Neural cell (in vitro differentiated cells): ENCODE data around the gene FERMT2. TPM values are rescaled to one million over a fixed set of nuclear protein-coding genes. Genes with fewer than 3 reads are reported as not detected.

Experiments used
- H2AFZ ChIP-seq: fragments of 200-600, 300-800 bp; sonication (generic), shearing (Covaris generic); 2 replicates; pipeline ENCODE4 v1.6.0; 2014; ENCODE audit warnings: low read depth, mild to moderate bottlenecking, antibody characterized with exemption, low read length, moderate library complexity
- H3F3A ChIP-seq: fragments of 200-600 bp; shearing (Covaris generic); 2 replicates; pipeline ENCODE4 v1.6.1; 2016; ENCODE audit warnings: mild to moderate bottlenecking, moderate library complexity, mixed read lengths, antibody characterized with exemption, low read length; ENCODE audit not compliant: insufficient read depth, poor library complexity, severe bottlenecking
- H3K27ac ChIP-seq: fragments of 200-600, 300-800 bp; sonication (generic), shearing (Covaris generic); 2 replicates; pipeline ENCODE4 v1.5.1; 2014; ENCODE audit warnings: mild to moderate bottlenecking, low read length, moderate library complexity
- H3K27me3 ChIP-seq: fragments of 300-800, 200-600 bp; sonication (generic), shearing (Covaris generic); 2 replicates; pipeline ENCODE4 v1.6.0; 2014; ENCODE audit warnings: mild to moderate bottlenecking, low read depth, low read length, moderate library complexity; ENCODE audit not compliant: insufficient read depth
- H3K36me3 ChIP-seq: fragments of 300-800, 200-600 bp; sonication (generic), shearing (Covaris generic); 2 replicates; pipeline ENCODE4 v1.5.1; 2014; ENCODE audit warnings: mild to moderate bottlenecking, antibody characterized with exemption, low read length, moderate library complexity; ENCODE audit not compliant: insufficient read depth
- H3K4me2 ChIP-seq: fragments of 300-800, 200-600 bp; sonication (generic), shearing (Covaris generic); 2 replicates; pipeline ENCODE4 v1.6.0; 2014; ENCODE audit warnings: mild to moderate bottlenecking, low read length
- H3K4me3 ChIP-seq: fragments of 300-800, 200-600 bp; sonication (generic), shearing (Covaris generic); 2 replicates; pipeline ENCODE4 v1.5.1; 2014; ENCODE audit warnings: mild to moderate bottlenecking, low read length, moderate library complexity
- H3K79me2 ChIP-seq: fragments of 200-600 bp; shearing (Covaris generic); replicated peaks from 2 replicates; pipeline ENCODE4 v1.6.0; 2014; ENCODE audit warnings: mild to moderate bottlenecking, low read length, moderate library complexity; ENCODE audit not compliant: insufficient read depth
- H3K9ac ChIP-seq: fragments of 300-800, 200-600 bp; sonication (generic), shearing (Covaris generic); 2 replicates; pipeline ENCODE4 v1.6.1; 2016; ENCODE audit warnings: mild to moderate bottlenecking, low read length, mixed read lengths
- H3K9me2 ChIP-seq: fragments of 200-600 bp; shearing (Covaris generic); 2 replicates; pipeline ENCODE4 v1.6.1; 2016; ENCODE audit warnings: mild to moderate bottlenecking, low read length, mixed read lengths; ENCODE audit not compliant: insufficient read depth
- H3K9me3 ChIP-seq: fragments of 200-600, 300-800 bp; sonication (generic), shearing (Covaris generic); 2 replicates; pipeline ENCODE4 v1.6.1; 2016; ENCODE audit warnings: mild to moderate bottlenecking, mixed run types, low read length, moderate library complexity, mixed read lengths
- H4K20me1 ChIP-seq: fragments of 200-600 bp; shearing (Covaris generic); 2 replicates; pipeline ENCODE4 v1.6.1; 2016; ENCODE audit warnings: mild to moderate bottlenecking, mixed run types; ENCODE audit not compliant: insufficient read depth
- CTCF ChIP-seq: fragments of 450-650 bp; IDR thresholded peaks from 2 replicates; pipeline ENCODE4 v1.5.1; 2014; ENCODE audit warnings: antibody characterized with exemption, mild to moderate bottlenecking, moderate library complexity; ENCODE audit not compliant: poor library complexity, severe bottlenecking
- EP300 ChIP-seq: fragments of 450-650 bp; conservative IDR thresholded peaks from 2 replicates; pipeline ENCODE4 v1.6.1; 2014; ENCODE audit warnings: antibody characterized with exemption, mild to moderate bottlenecking, moderate library complexity; ENCODE audit not compliant: poor library complexity, severe bottlenecking
- EZH2 ChIP-seq: fragments of 200-600, 300-800 bp; shearing (Covaris generic), sonication (generic); IDR thresholded peaks from 2 replicates; pipeline ENCODE4 v1.6.1; 2014; ENCODE audit warnings: antibody characterized with exemption, low read length, borderline replicate concordance, mild to moderate bottlenecking; ENCODE audit not compliant: insufficient read depth, poor library complexity, severe bottlenecking
- MXI1 ChIP-seq: fragments of 450-650 bp; conservative IDR thresholded peaks from 2 replicates; pipeline ENCODE4 v1.6.1; 2014; ENCODE audit warnings: antibody characterized with exemption, mild to moderate bottlenecking; ENCODE audit not compliant: poor library complexity, severe bottlenecking
- POLR2AphosphoS5 ChIP-seq: IDR thresholded peaks from 2 replicates; pipeline ENCODE4 v1.6.1; 2012
- RAD21 ChIP-seq: fragments of 450-650 bp; conservative IDR thresholded peaks from 2 replicates; pipeline ENCODE4 v1.6.1; 2014; ENCODE audit warnings: antibody characterized with exemption, mild to moderate bottlenecking, moderate library complexity
- REST ChIP-seq: IDR thresholded peaks from 2 replicates; pipeline ENCODE4 v1.6.1; 2012; ENCODE audit warnings: borderline replicate concordance
- SMC3 ChIP-seq: fragments of 450-650 bp; conservative IDR thresholded peaks from 2 replicates; pipeline ENCODE4 v1.6.1; 2014; ENCODE audit warnings: antibody characterized with exemption, mild to moderate bottlenecking, moderate library complexity; ENCODE audit not compliant: poor library complexity
- TAF1 ChIP-seq: IDR thresholded peaks from 2 replicates; pipeline ENCODE4 v1.6.1; 2012; ENCODE audit warnings: low read depth
- polyA plus RNA-seq: library from polyadenylated mRNA; depleted of rRNA; stranded (reverse); fragments of >200 nt; gene quantifications from 2 replicates; pipeline ENCODE4 v1.2.3, GENCODE V29; 2014

Gene FERMT2
- polyA plus RNA-seq, 1 donor from 2014 or later = 59.6 TPM

GRCh38 chr14:52863334-52863700, 87.5 kb downstream of the FERMT2 start:
- Histone ChIP-seq H3K36me3 (peaks cover 4% of the 10 kb centered on the region), H3K4me3 (no peak overlapping the region), H3K79me2 (no peaks in the 10 kb centered on the region), H3K9me2 (no peaks in the 10 kb centered on the region), H3K27me3 (no peaks in the 10 kb centered on the region), H3K9me3 (no peaks in the 10 kb centered on the region), H3K9ac (no peak overlapping the region), H4K20me1 (no peaks in the 10 kb centered on the region), H3K27ac (no peak overlapping the region), H3F3A (no peaks in the 10 kb centered on the region), H2AFZ (no peak overlapping the region), H3K4me2 (no peak overlapping the region)
- no peak for TF ChIP-seq POLR2AphosphoS5
- TF ChIP-seq MXI1 = no peak
- no peak for TF ChIP-seq RAD21
- no peak for TF ChIP-seq EZH2
- TF ChIP-seq EP300 = no peak
- no peak for TF ChIP-seq REST

GRCh38 chr14:52862632-52863333, 88.1 kb downstream of the FERMT2 start:
- no peaks in the 10 kb centered on the region for H4K20me1 ChIP-seq
- H3K9me2 ChIP-seq = no peaks in the 10 kb centered on the region
- H3K36me3 ChIP-seq = peaks cover 7% of the 10 kb centered on the region
- H3F3A ChIP-seq = no peaks in the 10 kb centered on the region
- no peaks in the 10 kb centered on the region for H3K79me2 ChIP-seq
- H3K9ac ChIP-seq = no peak overlapping the region
- H2AFZ ChIP-seq = no peak overlapping the region
- H3K4me2 ChIP-seq = no peak overlapping the region
- no peaks in the 10 kb centered on the region for H3K27me3 ChIP-seq
- H3K27ac ChIP-seq = no peak overlapping the region
- TF ChIP-seq MXI1 = no peak
- no peak for TF ChIP-seq TAF1
- H3K4me3 ChIP-seq = no peak overlapping the region
- H3K9me3 ChIP-seq = no peaks in the 10 kb centered on the region

- no peaks in the 10 kb centered on the region for H4K20me1 ChIP-seq
- no peak overlapping the region for H3K9ac ChIP-seq
- H3K9me2 ChIP-seq = no peaks in the 10 kb centered on the region
- H3K36me3 ChIP-seq = peaks cover 7% of the 10 kb centered on the region
- H3K27me3 ChIP-seq = no peaks in the 10 kb centered on the region
- H3K27ac ChIP-seq = no peak overlapping the region
- H3K4me2 ChIP-seq = no peak overlapping the region
- TF ChIP-seq TAF1 (no peak), REST (no peak), EZH2 (no peak), CTCF (no peak), RAD21 (no peak), SMC3 (no peak), MXI1 (no peak), POLR2AphosphoS5 (no peak), EP300 (no peak)
- H3K9me3 ChIP-seq = no peaks in the 10 kb centered on the region
- no peak overlapping the region for H2AFZ ChIP-seq
- no peaks in the 10 kb centered on the region for H3K79me2 ChIP-seq
- no peaks in the 10 kb centered on the region for H3F3A ChIP-seq
- no peak overlapping the region for H3K4me3 ChIP-seq
These were observed 89.4 kb downstream of the FERMT2 start for GRCh38 chr14:52861403-52861802.
